Spleen (tissue), 7 donors: ENCODE data around the gene FKBP8.

Experiments
- CTCF ChIP-seq, 11 experiments: fragments of 200-600 bp in 7 of 11; fragments of 450-650 bp in 4 of 11; sonication (generic) in 4 of 11; IDR thresholded peaks in 8 of 11; conservative IDR thresholded peaks in 3 of 11; 1 replicate in 7 of 11; 2 replicates in 4 of 11; pipeline versions ENCODE4 v1.4.0 to v1.8.0; 2016 to 2021; ENCODE audit warnings: antibody characterized with exemption in 11 of 11, inconsistent platforms in 4 of 11, mild to moderate bottlenecking in 1 of 11
- POLR2A ChIP-seq, 3 donors: fragments of 450-650 bp; IDR thresholded peaks; one replicate each; pipeline ENCODE4 v1.5.1; 2017; ENCODE audit warnings: antibody characterized with exemption in 3 of 3, mild to moderate bottlenecking in 1 of 3
- donor health status: DM: no; HTN: no; CAD: no; lungs with moderate emphysema.
- donor health status: DM: no; HTN: no; CAD: no.
- donor health status: DM: no; HTN: no; CAD: no.

- no peak for TF ChIP-seq POLR2A (IDR thresholded peaks at IDR 0.05)
- no peak for TF ChIP-seq CTCF (IDR thresholded peaks at IDR 0.05 in 8 of 11, conservative IDR thresholded peaks at IDR 0.05 in 3 of 11)
Measured at GRCh38 chr19:18494267-18494607, 49.1 kb downstream of the FKBP8 start.
